Breast epithelium (tissue), 3 donors: ENCODE measurements around the gene CDH13.

Experiments
- CTCF ChIP-seq, 3 donors: fragments of 450-650 bp; IDR thresholded peaks; one replicate each; pipeline ENCODE4 v1.5.1; 2016 to 2017; ENCODE audit warnings: antibody characterized with exemption in 3 of 3, mild to moderate bottlenecking in 3 of 3, moderate library complexity in 3 of 3
- POLR2AphosphoS5 ChIP-seq, 3 donors: sonication (generic); formaldehyde crosslinking; IDR thresholded peaks; one replicate each; pipeline ENCODE4 v1.6.1; 2017; ENCODE audit warnings: antibody characterized with exemption in 3 of 3

DNA sequence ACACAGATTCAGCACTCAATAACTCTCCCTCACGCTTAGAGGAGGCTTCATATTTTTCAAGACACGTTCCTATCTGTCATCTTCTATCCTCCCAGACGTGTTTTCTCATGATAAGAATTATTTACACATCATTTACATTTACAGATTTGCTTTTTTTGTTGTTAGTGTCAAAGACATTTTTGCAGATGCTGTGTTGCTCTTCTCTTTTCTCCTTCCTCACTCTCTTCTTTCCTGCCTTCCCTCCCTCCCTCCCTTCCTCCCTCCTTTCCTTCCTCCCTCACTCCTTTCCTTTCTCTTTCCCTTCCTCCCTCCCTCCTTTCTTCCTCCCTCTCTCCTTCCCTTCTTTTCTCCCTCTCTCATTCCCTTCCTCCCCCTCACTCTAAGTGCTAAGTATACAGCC, 643.9 kb downstream of the CDH13 start:
- no peak for TF ChIP-seq CTCF (IDR thresholded peaks at IDR 0.05)
- TF ChIP-seq POLR2AphosphoS5 (IDR thresholded peaks at IDR 0.05) = no peak
